GM12878 (cell line): ENCODE results near the gene SETD1A. TPM values are rescaled to one million over a fixed set of nuclear protein-coding genes. Genes with fewer than 3 reads are reported as not detected.

Source experiments
- CHD4 ChIP-seq: fragments of 200-600 bp; sonication (generic); IDR thresholded peaks from 2 replicates; pipeline ENCODE4 v1.6.1; 2016; ENCODE audit warnings: mild to moderate bottlenecking
- MYC ChIP-seq: IDR thresholded peaks from 2 replicates; pipeline ENCODE4 v1.6.1; 2011; ENCODE audit warnings: mild to moderate bottlenecking, low read length, moderate library complexity, inconsistent platforms; ENCODE audit not compliant: insufficient read depth, insufficient replicate concordance, insufficient read length, severe bottlenecking
- NBN ChIP-seq: fragments of 450-650 bp; IDR thresholded peaks from 2 replicates; pipeline ENCODE4 v1.6.1; 2016
- RB1 ChIP-seq: fragments of 450-650 bp; formaldehyde crosslinking; IDR thresholded peaks from 2 replicates; pipeline ENCODE4 v1.6.1; 2017; ENCODE audit warnings: mild to moderate bottlenecking, borderline replicate concordance
- SREBF1 ChIP-seq: IDR thresholded peaks from 2 replicates; pipeline ENCODE4 v1.6.1; 2012; ENCODE audit warnings: mild to moderate bottlenecking, low read length
- STAT1 ChIP-seq: fragments of 450-650 bp; conservative IDR thresholded peaks from 2 replicates; pipeline ENCODE4 v1.6.1; 2014; ENCODE audit warnings: antibody characterized with exemption, mild to moderate bottlenecking
- polyA plus RNA-seq, 11 experiments: library from polyadenylated mRNA; depleted of rRNA in 4 of 11; unstranded in 6 of 11; stranded (reverse) in 5 of 11; fragments of >200 nt; fragmentation: Nextera tagmentation in 4 of 11; fragmentation: Illumina TruSeq in 1 of 11; extraction: Ambion mirVana in 4 of 11; extraction: Trizol in 1 of 11; gene quantifications; 1 replicate in 1 of 11; 2 replicates in 10 of 11; pipeline versions ENCODE4 v1.2.1 to v1.2.3, GENCODE V29; 2011 to 2016; ENCODE audit warnings: inconsistent platforms in 2 of 11, missing spikeins in 2 of 11, low read depth in 1 of 11
- total RNA-seq, 4 experiments: library from RNA; depleted of rRNA in 3 of 4; stranded (reverse); fragments of >200 nt in 3 of 4; fragmentation: Illumina TruSeq in 1 of 4; extraction: Trizol in 1 of 4; gene quantifications; 2 replicates each; pipeline versions ENCODE4 v1.2.1 to v1.2.3, GENCODE V29; 2013 to 2021
- TF ChIP-seq, protein P1 (sequence below): fragments of 150-350 bp; IDR thresholded peaks from 2 replicates; pipeline ENCODE4 v1.6.1; 2016; ENCODE audit warnings: low read depth, low read length
- TF ChIP-seq, protein P2 (sequence below): fragments of 450-650 bp; IDR thresholded peaks from 2 replicates; pipeline ENCODE4 v1.6.1; 2018; ENCODE audit warnings: borderline replicate concordance, mild to moderate bottlenecking; ENCODE audit not compliant: partially characterized antibody

The SETD1A gene
- total and polyA plus RNA-seq, 10 of the 15 experiments (the other 5 are each of a cell fraction or from before 2014, with no cell fraction given) = 0.02 to 25.9 (median 4.9) TPM

- TF ChIP-seq, protein P1, sequence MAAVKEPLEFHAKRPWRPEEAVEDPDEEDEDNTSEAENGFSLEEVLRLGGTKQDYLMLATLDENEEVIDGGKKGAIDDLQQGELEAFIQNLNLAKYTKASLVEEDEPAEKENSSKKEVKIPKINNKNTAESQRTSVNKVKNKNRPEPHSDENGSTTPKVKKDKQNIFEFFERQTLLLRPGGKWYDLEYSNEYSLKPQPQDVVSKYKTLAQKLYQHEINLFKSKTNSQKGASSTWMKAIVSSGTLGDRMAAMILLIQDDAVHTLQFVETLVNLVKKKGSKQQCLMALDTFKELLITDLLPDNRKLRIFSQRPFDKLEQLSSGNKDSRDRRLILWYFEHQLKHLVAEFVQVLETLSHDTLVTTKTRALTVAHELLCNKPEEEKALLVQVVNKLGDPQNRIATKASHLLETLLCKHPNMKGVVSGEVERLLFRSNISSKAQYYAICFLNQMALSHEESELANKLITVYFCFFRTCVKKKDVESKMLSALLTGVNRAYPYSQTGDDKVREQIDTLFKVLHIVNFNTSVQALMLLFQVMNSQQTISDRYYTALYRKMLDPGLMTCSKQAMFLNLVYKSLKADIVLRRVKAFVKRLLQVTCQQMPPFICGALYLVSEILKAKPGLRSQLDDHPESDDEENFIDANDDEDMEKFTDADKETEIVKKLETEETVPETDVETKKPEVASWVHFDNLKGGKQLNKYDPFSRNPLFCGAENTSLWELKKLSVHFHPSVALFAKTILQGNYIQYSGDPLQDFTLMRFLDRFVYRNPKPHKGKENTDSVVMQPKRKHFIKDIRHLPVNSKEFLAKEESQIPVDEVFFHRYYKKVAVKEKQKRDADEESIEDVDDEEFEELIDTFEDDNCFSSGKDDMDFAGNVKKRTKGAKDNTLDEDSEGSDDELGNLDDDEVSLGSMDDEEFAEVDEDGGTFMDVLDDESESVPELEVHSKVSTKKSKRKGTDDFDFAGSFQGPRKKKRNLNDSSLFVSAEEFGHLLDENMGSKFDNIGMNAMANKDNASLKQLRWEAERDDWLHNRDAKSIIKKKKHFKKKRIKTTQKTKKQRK = no peak
- TF ChIP-seq MYC (peak; percentile 82), STAT1 (peak; percentile 94), SREBF1 (peak; percentile 47), RB1 (peak; percentile 95), CHD4 (no peak), NBN (peak; percentile 88)
- TF ChIP-seq, protein P2, sequence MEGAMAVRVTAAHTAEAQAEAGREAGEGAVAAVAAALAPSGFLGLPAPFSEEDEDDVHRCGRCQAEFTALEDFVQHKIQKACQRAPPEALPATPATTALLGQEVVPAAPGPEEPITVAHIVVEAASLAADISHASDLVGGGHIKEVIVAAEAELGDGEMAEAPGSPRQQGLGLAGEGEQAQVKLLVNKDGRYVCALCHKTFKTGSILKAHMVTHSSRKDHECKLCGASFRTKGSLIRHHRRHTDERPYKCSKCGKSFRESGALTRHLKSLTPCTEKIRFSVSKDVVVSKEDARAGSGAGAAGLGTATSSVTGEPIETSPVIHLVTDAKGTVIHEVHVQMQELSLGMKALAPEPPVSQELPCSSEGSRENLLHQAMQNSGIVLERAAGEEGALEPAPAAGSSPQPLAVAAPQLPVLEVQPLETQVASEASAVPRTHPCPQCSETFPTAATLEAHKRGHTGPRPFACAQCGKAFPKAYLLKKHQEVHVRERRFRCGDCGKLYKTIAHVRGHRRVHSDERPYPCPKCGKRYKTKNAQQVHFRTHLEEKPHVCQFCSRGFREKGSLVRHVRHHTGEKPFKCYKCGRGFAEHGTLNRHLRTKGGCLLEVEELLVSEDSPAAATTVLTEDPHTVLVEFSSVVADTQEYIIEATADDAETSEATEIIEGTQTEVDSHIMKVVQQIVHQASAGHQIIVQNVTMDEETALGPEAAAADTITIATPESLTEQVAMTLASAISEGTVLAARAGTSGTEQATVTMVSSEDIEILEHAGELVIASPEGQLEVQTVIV = peak; percentile 96
Observed at GRCh38 chr16:30957456-30958174, at the start of gene SETD1A (continued).
